Tibial artery (tissue), 4 donors: Measurements from ENCODE around the gene RAD51B.
A peak's percentile ranks its signal among the peaks of the same experiment; 100 is the strongest.

ENCODE experiments used
- DNase-seq, 2 donors: peaks; one replicate each; pipeline ENCODE4 v3.0.0-alpha.2; 2019
- H3K27ac ChIP-seq, 2 donors: fragments of 200-600 bp; sonication (generic) in 1 of 2; 1 replicate in 1 of 2; 2 replicates in 1 of 2; pipeline ENCODE4 v1.5.1; 2018 to 2019; ENCODE audit warnings: mild to moderate bottlenecking in 1 of 2
- H3K27me3 ChIP-seq, 2 donors: fragments of 200-600 bp; sonication (generic) in 1 of 2; one replicate each; pipeline versions ENCODE4 v1.5.1 to v1.6.0; 2016 to 2019
- H3K36me3 ChIP-seq, 3 donors: fragments of 200-600 bp; sonication (generic) in 2 of 3; one replicate each; pipeline ENCODE4 v1.5.1; 2016 to 2019; ENCODE audit warnings: mild to moderate bottlenecking in 2 of 3
- H3K4me1 ChIP-seq, 4 donors: fragments of 200-600 bp; sonication (generic) in 2 of 4; 1 replicate in 3 of 4; 2 replicates in 1 of 4; pipeline ENCODE4 v1.5.1; 2016 to 2019
- H3K4me3 ChIP-seq, 2 donors: fragments of 200-600 bp; sonication (generic) in 1 of 2; 1 replicate in 1 of 2; 2 replicates in 1 of 2; pipeline ENCODE4 v1.5.1; 2018 to 2019; ENCODE audit warnings: mild to moderate bottlenecking in 2 of 2
- H3K9me3 ChIP-seq, 3 donors: fragments of 200-600 bp; sonication (generic) in 1 of 3; one replicate each; pipeline ENCODE4 v1.5.1; 2016 to 2019
- intact Hi-C: fragments of 100-400 bp; cut with DNase I; formaldehyde crosslinking; loops from one replicate; pipeline ENCODE4 v1.15.0; 2023; ENCODE audit warnings: low total_unique reads
- TF ChIP-seq, protein P1 (sequence below), 2 experiments: fragments of 200-600 bp in 1 of 2; fragments of 450-650 bp in 1 of 2; IDR thresholded peaks; one replicate each; pipeline ENCODE4 v1.5.1; 2017 to 2019; ENCODE audit warnings: antibody characterized with exemption in 2 of 2, mild to moderate bottlenecking in 1 of 2, moderate library complexity in 1 of 2

The RAD51B gene

DNA sequence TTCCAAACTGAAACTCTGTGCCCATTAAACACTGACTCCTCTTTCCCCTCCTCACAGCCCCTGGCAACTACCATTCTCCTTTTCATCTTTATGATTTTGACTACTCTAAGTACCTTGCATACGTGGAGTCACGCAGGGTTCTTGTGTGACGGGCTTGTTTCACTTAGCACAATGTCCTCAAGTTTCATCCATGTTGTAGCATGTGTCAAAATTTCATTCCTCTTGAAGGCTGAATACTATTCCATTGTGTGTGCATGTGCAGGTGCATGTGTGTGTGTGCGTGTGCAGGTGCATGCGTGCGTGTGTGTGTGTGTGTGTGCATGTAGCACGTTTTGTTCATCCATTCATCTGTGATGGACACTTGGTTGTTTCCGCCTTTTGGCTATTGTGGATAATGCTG is 867.1 kb downstream of the RAD51B start:
- TF ChIP-seq, protein P1, sequence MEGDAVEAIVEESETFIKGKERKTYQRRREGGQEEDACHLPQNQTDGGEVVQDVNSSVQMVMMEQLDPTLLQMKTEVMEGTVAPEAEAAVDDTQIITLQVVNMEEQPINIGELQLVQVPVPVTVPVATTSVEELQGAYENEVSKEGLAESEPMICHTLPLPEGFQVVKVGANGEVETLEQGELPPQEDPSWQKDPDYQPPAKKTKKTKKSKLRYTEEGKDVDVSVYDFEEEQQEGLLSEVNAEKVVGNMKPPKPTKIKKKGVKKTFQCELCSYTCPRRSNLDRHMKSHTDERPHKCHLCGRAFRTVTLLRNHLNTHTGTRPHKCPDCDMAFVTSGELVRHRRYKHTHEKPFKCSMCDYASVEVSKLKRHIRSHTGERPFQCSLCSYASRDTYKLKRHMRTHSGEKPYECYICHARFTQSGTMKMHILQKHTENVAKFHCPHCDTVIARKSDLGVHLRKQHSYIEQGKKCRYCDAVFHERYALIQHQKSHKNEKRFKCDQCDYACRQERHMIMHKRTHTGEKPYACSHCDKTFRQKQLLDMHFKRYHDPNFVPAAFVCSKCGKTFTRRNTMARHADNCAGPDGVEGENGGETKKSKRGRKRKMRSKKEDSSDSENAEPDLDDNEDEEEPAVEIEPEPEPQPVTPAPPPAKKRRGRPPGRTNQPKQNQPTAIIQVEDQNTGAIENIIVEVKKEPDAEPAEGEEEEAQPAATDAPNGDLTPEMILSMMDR (IDR thresholded peaks at IDR 0.05): no peak
- peak in 1 of 2 donors; percentile 49 for DNase-seq
- no peak overlapping the region for H3K27ac ChIP-seq
- intact Hi-C loops: no loop called here
- H3K9me3 ChIP-seq: no peaks in the 10 kb centered on the region
- H3K27me3 ChIP-seq: no peaks in the 10 kb centered on the region
- H3K4me3 ChIP-seq: no peak overlapping the region
- H3K4me1 ChIP-seq: peaks cover 0 to 39% (median 31%) of the 10 kb centered on the region in 4 donors
- H3K36me3 ChIP-seq: no peaks in the 10 kb centered on the region

DNA sequence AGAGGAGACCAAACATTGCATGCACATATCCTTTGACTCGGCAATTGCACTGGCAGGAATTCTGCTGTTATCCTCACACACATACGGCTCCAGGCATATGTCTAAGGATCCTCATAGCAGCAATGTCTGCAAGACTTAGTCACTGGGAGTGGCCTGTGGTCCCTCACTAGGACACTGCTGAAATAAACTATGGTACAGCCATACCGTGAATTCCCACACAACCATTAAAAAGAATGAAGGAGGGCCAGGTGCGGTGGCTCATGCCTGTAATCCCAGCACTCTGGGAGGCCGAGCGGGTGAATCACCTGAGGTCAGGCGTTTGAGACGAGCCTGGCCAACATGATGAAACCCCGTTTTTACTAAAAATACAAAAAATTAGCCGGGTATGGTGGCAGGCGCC is 868.2 kb downstream of the RAD51B start:
- DNase-seq: peak; percentile 4 to 55
- H3K27ac ChIP-seq: no peak overlapping the region
- H3K36me3 ChIP-seq: no peaks in the 10 kb centered on the region
- no peaks in the 10 kb centered on the region for H3K9me3 ChIP-seq
- peaks cover 0 to 31% (median 21%) of the 10 kb centered on the region in 4 donors for H3K4me1 ChIP-seq
- H3K27me3 ChIP-seq: no peaks in the 10 kb centered on the region
- intact Hi-C loops: no loop called here
- H3K4me3 ChIP-seq: no peak overlapping the region
- TF ChIP-seq, protein P1 (IDR thresholded peaks at IDR 0.05): no peak

DNA sequence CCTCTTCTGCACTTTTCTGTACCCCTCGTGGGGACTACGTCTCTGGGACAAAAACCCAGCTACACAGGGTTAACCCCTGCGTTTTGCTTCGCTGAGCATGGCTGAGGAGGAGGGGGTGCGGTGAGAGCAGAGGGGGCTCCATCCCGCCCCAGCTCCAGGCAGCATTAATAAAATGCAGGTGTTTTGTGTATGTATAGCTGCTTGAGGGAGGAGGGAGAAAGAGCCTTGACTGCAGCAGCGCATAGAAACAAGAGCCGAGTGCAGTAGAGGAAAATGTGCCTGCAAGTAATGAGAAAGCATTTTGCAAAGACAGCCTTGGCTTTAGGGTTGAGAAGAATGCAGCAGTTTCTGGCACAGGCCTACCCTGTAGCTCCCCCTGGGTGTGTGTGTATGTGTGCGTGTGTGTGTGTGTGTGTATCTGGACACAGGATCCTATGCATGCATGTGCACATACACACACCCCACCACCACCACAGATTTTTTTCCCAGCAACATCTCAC is 869.3 kb downstream of the RAD51B start:
- intact Hi-C loops: no loop called here
- H3K27ac ChIP-seq: no peak overlapping the region
- H3K9me3 ChIP-seq: no peaks in the 10 kb centered on the region

DNA sequence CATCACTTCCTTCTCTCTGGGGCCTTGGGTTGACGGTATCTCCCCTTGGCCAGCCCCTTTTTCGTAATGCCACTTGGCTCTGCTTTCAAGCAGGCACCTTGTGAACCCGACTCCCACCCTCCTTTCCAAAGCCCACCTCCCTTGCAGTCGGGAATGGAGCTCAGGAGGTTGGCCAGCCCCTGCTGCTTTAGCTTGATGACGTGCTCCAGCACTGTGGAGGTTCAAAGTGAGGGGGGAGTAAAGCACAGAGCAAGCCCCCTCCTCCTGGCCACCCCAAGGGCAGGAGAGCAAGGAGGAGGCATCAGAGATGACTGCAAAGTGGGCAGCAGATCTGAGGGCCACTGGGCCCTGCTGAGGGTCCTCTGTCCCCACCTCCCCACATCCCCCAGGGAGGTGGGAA is 869.9 kb downstream of the RAD51B start:
- DNase-seq: peak; percentile 15 to 60
- Histone ChIP-seq H3K4me3 (no peak overlapping the region), H3K36me3 (no peaks in the 10 kb centered on the region), H3K27me3 (no peaks in the 10 kb centered on the region), H3K27ac (no peak overlapping the region), H3K4me1 (peaks cover 0 to 31% (median 9%) of the 10 kb centered on the region in 4 donors), H3K9me3 (no peaks in the 10 kb centered on the region)
- intact Hi-C loops: no loop called here
- TF ChIP-seq, protein P1 (IDR thresholded peaks at IDR 0.05): no peak

More for the DNA sequence above, 869.3 kb downstream of the RAD51B start:
- TF ChIP-seq, protein P1 (IDR thresholded peaks at IDR 0.05): no peak
- peak in 1 of 2 donors; percentile 38 for DNase-seq
- no peaks in the 10 kb centered on the region for H3K27me3 ChIP-seq
- H3K4me3 ChIP-seq: no peak overlapping the region
- H3K4me1 ChIP-seq: peaks cover 0 to 31% (median 12%) of the 10 kb centered on the region in 4 donors
- no peaks in the 10 kb centered on the region for H3K36me3 ChIP-seq

DNA sequence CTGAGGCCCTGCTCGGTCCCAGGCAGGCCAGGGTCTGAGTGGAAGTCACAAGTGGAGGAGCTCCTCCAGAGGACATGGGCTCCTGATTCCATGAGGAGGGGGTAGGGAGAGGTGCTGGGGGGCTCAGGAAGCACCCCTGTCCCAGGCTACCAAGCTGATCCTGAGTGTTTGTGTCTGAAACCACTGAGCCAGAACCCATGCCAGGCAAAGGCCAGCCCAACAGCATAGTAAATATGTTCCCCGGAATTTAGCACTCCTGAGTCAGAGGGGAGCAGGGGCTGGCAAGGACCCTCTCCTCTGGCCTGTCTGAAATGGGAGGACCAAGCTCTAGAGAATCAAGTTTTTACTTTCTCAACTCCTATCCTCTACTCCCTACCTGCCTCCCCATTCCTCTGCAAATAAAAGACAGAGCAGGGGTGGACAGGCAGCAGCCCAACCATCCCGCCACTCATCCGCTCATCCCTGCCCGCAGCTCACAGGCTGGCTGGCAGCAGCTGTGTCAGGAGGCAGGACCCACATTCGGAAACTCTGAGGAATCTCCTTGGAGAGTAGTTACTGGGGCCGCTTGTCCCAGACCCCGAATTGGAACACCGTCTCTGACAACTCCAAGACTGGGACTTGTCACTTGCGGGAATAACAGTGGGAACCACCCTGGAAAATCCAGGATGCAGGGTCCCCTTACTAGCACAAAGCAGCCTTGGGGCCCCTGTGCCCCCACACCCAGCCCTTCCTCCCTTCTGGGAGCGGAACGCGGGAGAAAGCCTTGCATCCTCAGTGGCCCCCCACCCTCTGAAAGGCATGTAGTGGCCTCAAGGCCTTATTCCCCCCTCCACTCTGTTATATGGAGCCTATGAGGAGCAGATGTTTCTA is 870.7 kb downstream of the RAD51B start:
- TF ChIP-seq, protein P1 (IDR thresholded peaks at IDR 0.05): no peak
- H3K36me3 ChIP-seq: no peaks in the 10 kb centered on the region
- peak; percentile 16 to 49 for DNase-seq
- no peaks in the 10 kb centered on the region for H3K9me3 ChIP-seq
- no peaks in the 10 kb centered on the region for H3K27me3 ChIP-seq
- no peak overlapping the region for H3K27ac ChIP-seq
- peaks cover 0 to 34% (median 13%) of the 10 kb centered on the region in 4 donors for H3K4me1 ChIP-seq
- intact Hi-C loops: no loop called here
- no peak overlapping the region for H3K4me3 ChIP-seq
